Mesenchymal stem cell (in vitro differentiated cells and primary cell): ENCODE results near the gene CLASP1.
"Not testable (repeated sequence)": the region's sequence is repeated elsewhere in the genome, so short reads cannot be mapped to it uniquely, and the experiment has no call there.

ENCODE experiments used
- DNase-seq: peaks from one replicate; pipeline ENCODE4 v3.0.0-alpha.2; 2013
- H2AFZ ChIP-seq: one replicate; pipeline ENCODE4 v1.6.1; 2013; ENCODE audit warnings: low read depth, mild to moderate bottlenecking, control low read depth, inconsistent platforms, low read length, moderate library complexity
- H2AK5ac ChIP-seq: 2 replicates; pipeline ENCODE4 v1.6.1; 2013; ENCODE audit warnings: low read length, moderate library complexity, mild to moderate bottlenecking, inconsistent platforms; ENCODE audit not compliant: severe bottlenecking
- H2BK120ac ChIP-seq: one replicate; pipeline ENCODE4 v1.6.1; 2013; ENCODE audit warnings: low read depth, mild to moderate bottlenecking, inconsistent platforms, low read length, moderate library complexity
- H2BK12ac ChIP-seq, 2 experiments: one replicate each; pipeline ENCODE4 v1.6.1; 2013; ENCODE audit warnings: inconsistent platforms in 2 of 2, low read length in 2 of 2, mild to moderate bottlenecking in 2 of 2, moderate library complexity in 2 of 2, control low read depth in 1 of 2
- H2BK15ac ChIP-seq: one replicate; pipeline ENCODE4 v1.6.1; 2013; ENCODE audit warnings: mild to moderate bottlenecking, low read depth, inconsistent platforms; ENCODE audit not compliant: poor library complexity, severe bottlenecking
- H2BK5ac ChIP-seq: 2 replicates; pipeline ENCODE4 v1.6.1; 2013; ENCODE audit warnings: low read depth, mild to moderate bottlenecking, low read length, control low read depth, inconsistent platforms; ENCODE audit not compliant: poor library complexity, severe bottlenecking
- H3K14ac ChIP-seq, 2 experiments: one replicate each; pipeline ENCODE4 v1.6.1; 2013; ENCODE audit warnings: inconsistent platforms in 2 of 2, low read length in 2 of 2, control low read depth in 1 of 2, mild to moderate bottlenecking in 1 of 2, moderate library complexity in 1 of 2
- H3K18ac ChIP-seq, 2 experiments: one replicate each; pipeline ENCODE4 v1.6.1; 2013; ENCODE audit warnings: inconsistent platforms in 2 of 2, low read length in 2 of 2, control low read depth in 1 of 2, low read depth in 1 of 2, mild to moderate bottlenecking in 1 of 2
- H3K23ac ChIP-seq, 2 experiments: one replicate each; pipeline ENCODE4 v1.6.1; 2013; ENCODE audit warnings: inconsistent platforms in 2 of 2, low read length in 2 of 2, mild to moderate bottlenecking in 2 of 2, moderate library complexity in 2 of 2, control low read depth in 1 of 2
- H3K27ac ChIP-seq: 2 replicates; pipeline ENCODE4 v1.5.1; 2013; ENCODE audit warnings: mild to moderate bottlenecking, moderate library complexity, low read length, control low read depth, inconsistent platforms; ENCODE audit not compliant: poor library complexity, severe bottlenecking
- H3K27me3 ChIP-seq, 2 experiments: 2 replicates each; pipeline versions ENCODE4 v1.6.1 to v1.7.0; 2013; ENCODE audit warnings: low read length in 2 of 2, mild to moderate bottlenecking in 2 of 2, moderate library complexity in 2 of 2, control low read depth in 1 of 2, inconsistent platforms in 1 of 2; ENCODE audit not compliant: control insufficient read depth in 1 of 2, insufficient read depth in 1 of 2
- H3K36me3 ChIP-seq, 2 experiments: 2 replicates each; pipeline versions ENCODE4 v1.6.1 to v1.7.0; 2013; ENCODE audit warnings: low read length in 2 of 2, control low read depth in 1 of 2, inconsistent platforms in 1 of 2, low read depth in 1 of 2, mild to moderate bottlenecking in 1 of 2; ENCODE audit not compliant: insufficient read depth in 2 of 2, control insufficient read depth in 1 of 2
- H3K4ac ChIP-seq, 2 experiments: one replicate each; pipeline ENCODE4 v1.6.1; 2013; ENCODE audit warnings: inconsistent platforms in 2 of 2, low read length in 2 of 2, mild to moderate bottlenecking in 2 of 2, moderate library complexity in 2 of 2, control low read depth in 1 of 2, low read depth in 1 of 2
- H3K4me1 ChIP-seq: 2 replicates; pipeline ENCODE4 v1.6.1; 2013; ENCODE audit warnings: low read depth, low read length, control low read depth; ENCODE audit not compliant: control insufficient read depth, insufficient read depth
- H3K4me2 ChIP-seq: 2 replicates; pipeline ENCODE4 v1.6.1; 2013; ENCODE audit warnings: low read length, mild to moderate bottlenecking, inconsistent platforms; ENCODE audit not compliant: poor library complexity, severe bottlenecking
- H3K4me3 ChIP-seq, 2 experiments: 2 replicates each; pipeline versions ENCODE4 v1.5.1 to v1.7.0; 2013; ENCODE audit warnings: low read length in 2 of 2, mild to moderate bottlenecking in 2 of 2, control low read depth in 1 of 2, low read depth in 1 of 2; ENCODE audit not compliant: insufficient read depth in 1 of 2
- H3K79me1 ChIP-seq: replicated peaks from 2 replicates; pipeline ENCODE4 v1.6.1; 2013; ENCODE audit warnings: mild to moderate bottlenecking, control low read depth, low read length, inconsistent platforms; ENCODE audit not compliant: poor library complexity, severe bottlenecking
- H3K9ac ChIP-seq: 2 replicates; pipeline ENCODE4 v1.7.0; 2013; ENCODE audit warnings: mild to moderate bottlenecking, low read length, moderate library complexity
- H3K9me3 ChIP-seq: 2 replicates; pipeline ENCODE4 v1.7.0; 2013; ENCODE audit warnings: mild to moderate bottlenecking, low read length; ENCODE audit not compliant: control insufficient read depth
- H4K8ac ChIP-seq: one replicate; pipeline ENCODE4 v1.6.1; 2013; ENCODE audit warnings: inconsistent platforms, mild to moderate bottlenecking, low read length, moderate library complexity
- H4K91ac ChIP-seq: one replicate; pipeline ENCODE4 v1.6.1; 2013; ENCODE audit warnings: mild to moderate bottlenecking, low read length, inconsistent platforms
- WGBS: methylation state at CpG from one replicate; pipeline ENCODE4 v1.1.7; 2013; ENCODE audit warnings: mixed read lengths; 5-methylcytosine and 5-hydroxymethylcytosine counted together

CLASP1 gene

GRCh38 chr2:121611730-121612705 is 37.2 kb downstream of the CLASP1 start:
- no peak overlapping the region for H2BK12ac ChIP-seq
- H3K4me3 ChIP-seq = no peak overlapping the region
- H3K9ac ChIP-seq = no peak overlapping the region
- no peak overlapping the region for H3K27ac ChIP-seq
- no peak overlapping the region for H2AFZ ChIP-seq
- no peak overlapping the region for H3K18ac ChIP-seq
- H3K4me1 ChIP-seq = peaks cover 4% of the 10 kb centered on the region
- no peak for DNase-seq
- no peak overlapping the region for H3K14ac ChIP-seq
- WGBS = 89% methylated on average over 1 of the region's 1 CpG
- no peak overlapping the region for H4K8ac ChIP-seq
- H2BK5ac ChIP-seq = no peak overlapping the region
- no peak overlapping the region for H3K23ac ChIP-seq
- H2BK120ac ChIP-seq = no peak overlapping the region
- H3K4ac ChIP-seq = no peak overlapping the region
- H4K91ac ChIP-seq = no peak overlapping the region
- no peak overlapping the region for H3K4me2 ChIP-seq
- H3K27me3 ChIP-seq = no peaks in the 10 kb centered on the region
- no peak overlapping the region for H2AK5ac ChIP-seq
- no peak overlapping the region for H2BK15ac ChIP-seq
- peaks cover 23% of the 10 kb centered on the region for H3K79me1 ChIP-seq
- H3K9me3 ChIP-seq = no peaks in the 10 kb centered on the region
- H3K36me3 ChIP-seq = peaks cover 4% of the 10 kb centered on the region in 2 experiments

GRCh38 chr2:121611048-121611649 is 38.1 kb downstream of the CLASP1 start:
- H3K27ac ChIP-seq, H3K4me1 ChIP-seq, H3K9me3 ChIP-seq, H4K91ac ChIP-seq, H2BK12ac ChIP-seq, H2BK15ac ChIP-seq, H2BK5ac ChIP-seq, H2BK120ac ChIP-seq, H3K36me3 ChIP-seq, H2AK5ac ChIP-seq, H2AFZ ChIP-seq, H3K4me3 ChIP-seq, H3K14ac ChIP-seq, H3K18ac ChIP-seq, H3K4ac ChIP-seq, H4K8ac ChIP-seq, H3K4me2 ChIP-seq, H3K9ac ChIP-seq, H3K23ac ChIP-seq, H3K27me3 ChIP-seq, DNase-seq: not testable (repeated sequence)
- H3K79me1 ChIP-seq = peaks cover 21% of the 10 kb centered on the region
- WGBS = 93% methylated on average over 2 of the region's 2 CpGs

- not testable (repeated sequence) for H2BK120ac ChIP-seq, H3K4me3 ChIP-seq, H3K27ac ChIP-seq, H3K4ac ChIP-seq, H4K8ac ChIP-seq, H2BK12ac ChIP-seq, H2AFZ ChIP-seq, H2BK15ac ChIP-seq, H3K14ac ChIP-seq, H2BK5ac ChIP-seq, H3K4me1 ChIP-seq, DNase-seq, H4K91ac ChIP-seq, H2AK5ac ChIP-seq, H3K18ac ChIP-seq, H3K23ac ChIP-seq, H3K36me3 ChIP-seq, H3K4me2 ChIP-seq, H3K9me3 ChIP-seq, H3K27me3 ChIP-seq, H3K9ac ChIP-seq
- peaks cover 26% of the 10 kb centered on the region for H3K79me1 ChIP-seq
Measured at GRCh38 chr2:121610487-121610874, 38.8 kb downstream of the CLASP1 start.

- 85% methylated on average over 1 of the region's 3 CpGs for WGBS
- H2BK12ac ChIP-seq = no peak overlapping the region
Measured at GRCh38 chr2:121608967-121609366, 40.3 kb downstream of the CLASP1 start.

More at GRCh38 chr2:121608967-121609366, 40.3 kb downstream of the CLASP1 start:
- Histone ChIP-seq H3K27ac (no peak overlapping the region), H3K9ac (no peak overlapping the region), H2BK15ac (no peak overlapping the region), H3K4ac (no peak overlapping the region), H3K79me1 (peaks cover 30% of the 10 kb centered on the region), H3K9me3 (no peaks in the 10 kb centered on the region), H2BK120ac (no peak overlapping the region), H3K14ac (no peak overlapping the region), H3K27me3 (no peaks in the 10 kb centered on the region), H3K4me1 (no peaks in the 10 kb centered on the region), H3K4me2 (no peak overlapping the region), H4K91ac (no peak overlapping the region), H3K23ac (no peak overlapping the region), H2BK5ac (no peak overlapping the region), H4K8ac (no peak overlapping the region), H3K18ac (no peak overlapping the region), H2AK5ac (no peak overlapping the region), H3K4me3 (no peak overlapping the region), H2AFZ (no peak overlapping the region), H3K36me3 (peaks cover 7 to 18% of the 10 kb centered on the region in 2 experiments)
- DNase-seq = peak; percentile 17
